SK-N-SH (cell line): ENCODE data around the gene IGFALS.

Source experiments
- POLR2AphosphoS5 ChIP-seq: IDR thresholded peaks from 2 replicates; pipeline ENCODE4 v1.6.1; 2012; ENCODE audit warnings: low read depth, low read length
- RAD21 ChIP-seq: IDR thresholded peaks from 2 replicates; pipeline ENCODE4 v1.6.1; 2012; ENCODE audit warnings: mild to moderate bottlenecking, low read length
- RXRA ChIP-seq: IDR thresholded peaks from 2 replicates; pipeline ENCODE4 v1.4.0; 2012; ENCODE audit warnings: low read depth, mild to moderate bottlenecking, borderline replicate concordance
- TF ChIP-seq, protein P1 (sequence below): fragments of 200-600 bp; sonication (generic); IDR thresholded peaks from 2 replicates; pipeline ENCODE4 v1.6.1; 2017; ENCODE audit warnings: antibody characterized with exemption, mild to moderate bottlenecking, moderate library complexity

DNA sequence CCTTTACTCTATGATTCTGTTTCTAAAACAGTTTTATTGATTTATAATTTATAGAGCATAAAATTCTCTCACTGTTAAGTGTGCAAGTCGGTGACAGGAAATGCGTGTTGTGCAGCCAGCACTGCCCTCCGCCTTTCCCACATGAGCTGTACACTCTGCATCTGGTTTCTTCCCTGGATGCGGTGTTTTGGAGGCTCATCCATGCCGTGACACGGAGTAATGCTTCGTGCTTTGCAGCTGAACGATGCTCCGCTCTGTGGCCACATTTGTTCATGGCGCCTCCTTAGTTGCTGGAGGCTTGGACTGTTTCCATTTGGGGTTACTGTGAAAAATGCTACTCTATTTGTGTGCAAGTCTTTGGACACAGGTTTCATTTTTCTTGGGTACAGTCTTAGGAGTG, 7.2 kb upstream of the IGFALS start:
- TF ChIP-seq RAD21 (no peak), POLR2AphosphoS5 (no peak), RXRA (no peak)
- TF ChIP-seq, protein P1, sequence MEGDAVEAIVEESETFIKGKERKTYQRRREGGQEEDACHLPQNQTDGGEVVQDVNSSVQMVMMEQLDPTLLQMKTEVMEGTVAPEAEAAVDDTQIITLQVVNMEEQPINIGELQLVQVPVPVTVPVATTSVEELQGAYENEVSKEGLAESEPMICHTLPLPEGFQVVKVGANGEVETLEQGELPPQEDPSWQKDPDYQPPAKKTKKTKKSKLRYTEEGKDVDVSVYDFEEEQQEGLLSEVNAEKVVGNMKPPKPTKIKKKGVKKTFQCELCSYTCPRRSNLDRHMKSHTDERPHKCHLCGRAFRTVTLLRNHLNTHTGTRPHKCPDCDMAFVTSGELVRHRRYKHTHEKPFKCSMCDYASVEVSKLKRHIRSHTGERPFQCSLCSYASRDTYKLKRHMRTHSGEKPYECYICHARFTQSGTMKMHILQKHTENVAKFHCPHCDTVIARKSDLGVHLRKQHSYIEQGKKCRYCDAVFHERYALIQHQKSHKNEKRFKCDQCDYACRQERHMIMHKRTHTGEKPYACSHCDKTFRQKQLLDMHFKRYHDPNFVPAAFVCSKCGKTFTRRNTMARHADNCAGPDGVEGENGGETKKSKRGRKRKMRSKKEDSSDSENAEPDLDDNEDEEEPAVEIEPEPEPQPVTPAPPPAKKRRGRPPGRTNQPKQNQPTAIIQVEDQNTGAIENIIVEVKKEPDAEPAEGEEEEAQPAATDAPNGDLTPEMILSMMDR: no peak
